Stimulated activated CD4-positive, alpha-beta T cell treated with anti-CD3 and anti-CD28 coated beads, TNF-alpha, amount 100 ng/mL, for 48 hours (primary cell): Measurements from ENCODE around the gene C21orf58.
"Not testable (repeated sequence)": the region's sequence is repeated elsewhere in the genome, so short reads cannot be mapped to it uniquely, and the experiment has no call there.

Experiments used
- DNase-seq, 3 donors: peaks; one replicate each; pipeline ENCODE4 v3.0.0-alpha.2; 2020; ENCODE audit warnings: low read depth in 3 of 3

C21orf58 gene

GRCh38 chr21:46324390-46325072 lies 861 bp upstream of the C21orf58 start:
- DNase-seq, result peak; percentile 70 to 89 (median 80)

GRCh38 chr21:46323227-46323709 lies 402 bp downstream of the C21orf58 start:
- peak in 1 of 3 donors; percentile 19 for DNase-seq

GRCh38 chr21:46322351-46323226 lies 1.1 kb downstream of the C21orf58 start:
- DNase-seq, result peak in 2 of 3 donors; percentile 7 to 17

- no peak for DNase-seq
Observed at GRCh38 chr21:46320331-46320801, 3.3 kb downstream of the C21orf58 start.

GRCh38 chr21:46319186-46319585 lies 4.5 kb downstream of the C21orf58 start:
- DNase-seq, result no peak

GRCh38 chr21:46318464-46318845 lies 5.2 kb downstream of the C21orf58 start:
- no peak for DNase-seq

GRCh38 chr21:46317710-46318463 lies 5.8 kb downstream of the C21orf58 start:
- no peak for DNase-seq

- no peak for DNase-seq
Observed at GRCh38 chr21:46316708-46317324, 6.9 kb downstream of the C21orf58 start.

GRCh38 chr21:46314441-46315020 lies 9.1 kb downstream of the C21orf58 start:
- no peak for DNase-seq

- DNase-seq, result no peak
Observed at GRCh38 chr21:46312949-46313348, 10.7 kb downstream of the C21orf58 start.

GRCh38 chr21:46311568-46311967 lies 12.1 kb downstream of the C21orf58 start:
- no peak for DNase-seq

GRCh38 chr21:46310260-46310659 lies 13.4 kb downstream of the C21orf58 start:
- not testable (repeated sequence) for DNase-seq

- no peak for DNase-seq
Observed at GRCh38 chr21:46308431-46308830, 15.2 kb downstream of the C21orf58 start.

GRCh38 chr21:46307625-46308024 lies 16.0 kb downstream of the C21orf58 start:
- DNase-seq, result no peak

GRCh38 chr21:46304955-46305354 lies 18.7 kb downstream of the C21orf58 start:
- no peak for DNase-seq

GRCh38 chr21:46304437-46304836 lies 19.2 kb downstream of the C21orf58 start:
- DNase-seq, result no peak

GRCh38 chr21:46301759-46302158 lies 21.9 kb downstream of the C21orf58 start:
- DNase-seq, result no peak

GRCh38 chr21:46299167-46299566 lies 24.5 kb downstream of the C21orf58 start:
- no peak for DNase-seq

GRCh38 chr21:46297338-46298271 lies 26.1 kb downstream of the C21orf58 start:
- DNase-seq, result no peak
